ENCODE results near the gene CCSER1. TPM values are rescaled to one million over a fixed set of nuclear protein-coding genes. Genes with fewer than 3 reads are reported as not detected.

Gene CCSER1
- total and polyA plus RNA-seq, 2 donors (not counting 1 experiment from before 2014, with no cell fraction given), result under 0.01 TPM; not detected in 1

GRCh38 chr4:90419124-90419711 is 292.0 kb downstream of the CCSER1 start:
- no peak overlapping the region for H3K4me2 ChIP-seq (ENCODE audit: extremely low read depth, insufficient read depth, low read length)
- no peaks in the 10 kb centered on the region for H3K4me1 ChIP-seq (ENCODE audit: control insufficient read depth, extremely low read depth, insufficient read depth, low read length)
- H3K27me3 ChIP-seq (ENCODE audit: control insufficient read depth, insufficient read depth, low read length), result no peaks in the 10 kb centered on the region
- H2AFZ ChIP-seq (ENCODE audit: low read length), result no peak overlapping the region
- H3K9ac ChIP-seq (ENCODE audit: insufficient read depth, low read length), result no peak overlapping the region
- no peaks in the 10 kb centered on the region for H3K9me3 ChIP-seq (ENCODE audit: control insufficient read depth, insufficient read depth, low read depth, low read length)
- peak; percentile 31 to 67 for DNase-seq (ENCODE audit: low read depth in 2 of 2)
- no peaks in the 10 kb centered on the region for H3K79me2 ChIP-seq (ENCODE audit: control insufficient read depth, insufficient read depth, low read length)
- no peak overlapping the region for H3K27ac ChIP-seq (ENCODE audit: insufficient read depth, low read length)
- H3K4me3 ChIP-seq (replicated peaks in 1 of 4; ENCODE audit: control extremely low read depth in 1 of 4, insufficient read depth in 1 of 4, low read depth in 3 of 4, low read length in 4 of 4), result no peak overlapping the region
- TF ChIP-seq CTCF (conservative IDR thresholded peaks at IDR 0.05 in 1 of 2, IDR thresholded peaks at IDR 0.05 in 1 of 2; ENCODE audit: low read depth in 1 of 2, low read length in 2 of 2) (peak in 1 of 2 donors; percentile 63), EZH2 (IDR thresholded peaks at IDR 0.05; ENCODE audit: low read length, missing control alignments) (no peak)
- no peaks in the 10 kb centered on the region for H4K20me1 ChIP-seq (ENCODE audit: control insufficient read depth, extremely low read depth, insufficient read depth, low read length)
- no peaks in the 10 kb centered on the region for H3K36me3 ChIP-seq (ENCODE audit: control insufficient read depth, insufficient read depth, low read length)

GRCh38 chr4:90421161-90421560 is 294.0 kb downstream of the CCSER1 start:
- H3K4me3 ChIP-seq (replicated peaks in 1 of 4; ENCODE audit: control extremely low read depth in 1 of 4, insufficient read depth in 1 of 4, low read depth in 3 of 4, low read length in 4 of 4), result no peak overlapping the region
- H2AFZ ChIP-seq (ENCODE audit: low read length), result no peak overlapping the region
- no peak overlapping the region for H3K9ac ChIP-seq (ENCODE audit: insufficient read depth, low read length)
- H3K9me3 ChIP-seq (ENCODE audit: control insufficient read depth, insufficient read depth, low read depth, low read length), result no peaks in the 10 kb centered on the region
- H3K27ac ChIP-seq (ENCODE audit: insufficient read depth, low read length), result no peak overlapping the region
- H3K4me1 ChIP-seq (ENCODE audit: control insufficient read depth, extremely low read depth, insufficient read depth, low read length), result no peaks in the 10 kb centered on the region
- TF ChIP-seq EZH2 (IDR thresholded peaks at IDR 0.05; ENCODE audit: low read length, missing control alignments) (no peak), CTCF (conservative IDR thresholded peaks at IDR 0.05 in 1 of 2, IDR thresholded peaks at IDR 0.05 in 1 of 2; ENCODE audit: low read depth in 1 of 2, low read length in 2 of 2) (no peak)
- no peak for DNase-seq (ENCODE audit: low read depth in 2 of 2)
- no peaks in the 10 kb centered on the region for H4K20me1 ChIP-seq (ENCODE audit: control insufficient read depth, extremely low read depth, insufficient read depth, low read length)
- H3K79me2 ChIP-seq (ENCODE audit: control insufficient read depth, insufficient read depth, low read length), result no peaks in the 10 kb centered on the region
- no peaks in the 10 kb centered on the region for H3K36me3 ChIP-seq (ENCODE audit: control insufficient read depth, insufficient read depth, low read length)
- no peak overlapping the region for H3K4me2 ChIP-seq (ENCODE audit: extremely low read depth, insufficient read depth, low read length)
- no peaks in the 10 kb centered on the region for H3K27me3 ChIP-seq (ENCODE audit: control insufficient read depth, insufficient read depth, low read length)

GRCh38 chr4:90425893-90426292 is 298.7 kb downstream of the CCSER1 start:
- Histone ChIP-seq H3K4me1 (ENCODE audit: control insufficient read depth, extremely low read depth, insufficient read depth, low read length) (no peaks in the 10 kb centered on the region), H3K9me3 (ENCODE audit: control insufficient read depth, insufficient read depth, low read depth, low read length) (no peaks in the 10 kb centered on the region), H3K4me3 (replicated peaks in 1 of 4; ENCODE audit: control extremely low read depth in 1 of 4, insufficient read depth in 1 of 4, low read depth in 3 of 4, low read length in 4 of 4) (no peak overlapping the region), H3K4me2 (ENCODE audit: extremely low read depth, insufficient read depth, low read length) (no peak overlapping the region), H3K27ac (ENCODE audit: insufficient read depth, low read length) (no peak overlapping the region), H3K27me3 (ENCODE audit: control insufficient read depth, insufficient read depth, low read length) (no peaks in the 10 kb centered on the region), H2AFZ (ENCODE audit: low read length) (no peak overlapping the region), H3K36me3 (ENCODE audit: control insufficient read depth, insufficient read depth, low read length) (no peaks in the 10 kb centered on the region), H3K9ac (ENCODE audit: insufficient read depth, low read length) (no peak overlapping the region), H3K79me2 (ENCODE audit: control insufficient read depth, insufficient read depth, low read length) (no peaks in the 10 kb centered on the region), H4K20me1 (ENCODE audit: control insufficient read depth, extremely low read depth, insufficient read depth, low read length) (no peaks in the 10 kb centered on the region)
- TF ChIP-seq EZH2 (IDR thresholded peaks at IDR 0.05; ENCODE audit: low read length, missing control alignments) (no peak), CTCF (conservative IDR thresholded peaks at IDR 0.05 in 1 of 2, IDR thresholded peaks at IDR 0.05 in 1 of 2; ENCODE audit: low read depth in 1 of 2, low read length in 2 of 2) (no peak)
- DNase-seq (ENCODE audit: low read depth in 2 of 2), result peak in 1 of 2 donors; percentile 40

All from fibroblast of lung (primary cell).